Neural cell (in vitro differentiated cells): ENCODE results near the gene SP100.

Source experiments
- EP300 ChIP-seq: fragments of 450-650 bp; conservative IDR thresholded peaks from 2 replicates; pipeline ENCODE4 v1.6.1; 2014; ENCODE audit warnings: antibody characterized with exemption, mild to moderate bottlenecking, moderate library complexity; ENCODE audit not compliant: poor library complexity, severe bottlenecking
- EZH2 ChIP-seq: fragments of 200-600, 300-800 bp; shearing (Covaris generic), sonication (generic); IDR thresholded peaks from 2 replicates; pipeline ENCODE4 v1.6.1; 2014; ENCODE audit warnings: antibody characterized with exemption, low read length, borderline replicate concordance, mild to moderate bottlenecking; ENCODE audit not compliant: insufficient read depth, poor library complexity, severe bottlenecking
- SMC3 ChIP-seq: fragments of 450-650 bp; conservative IDR thresholded peaks from 2 replicates; pipeline ENCODE4 v1.6.1; 2014; ENCODE audit warnings: antibody characterized with exemption, mild to moderate bottlenecking, moderate library complexity; ENCODE audit not compliant: poor library complexity
- TF ChIP-seq, protein P1 (sequence below): IDR thresholded peaks from 2 replicates; pipeline ENCODE4 v1.6.1; 2012; ENCODE audit warnings: borderline replicate concordance

DNA sequence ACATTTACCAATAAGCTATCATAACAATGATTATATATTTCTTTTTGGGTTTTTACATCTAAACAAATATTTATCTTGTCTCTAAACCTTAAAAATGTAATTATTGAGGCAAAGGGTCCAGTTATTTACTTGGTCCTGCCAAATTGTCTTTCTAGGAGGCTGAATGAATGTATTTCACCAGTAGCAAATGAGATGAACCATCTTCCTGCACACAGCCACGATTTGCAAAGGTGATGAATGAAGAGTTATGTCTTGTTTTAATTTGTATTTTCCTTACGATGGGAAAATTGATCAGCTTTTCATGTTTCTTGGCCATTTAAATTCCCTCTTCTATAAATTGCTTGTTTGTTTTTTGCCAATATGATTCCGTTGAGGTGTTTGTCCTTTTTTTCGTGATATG, 1.4 kb downstream of the SP100 start:
- TF ChIP-seq SMC3 = no peak
- no peak for TF ChIP-seq EZH2
- no peak for TF ChIP-seq EP300
- TF ChIP-seq, protein P1, sequence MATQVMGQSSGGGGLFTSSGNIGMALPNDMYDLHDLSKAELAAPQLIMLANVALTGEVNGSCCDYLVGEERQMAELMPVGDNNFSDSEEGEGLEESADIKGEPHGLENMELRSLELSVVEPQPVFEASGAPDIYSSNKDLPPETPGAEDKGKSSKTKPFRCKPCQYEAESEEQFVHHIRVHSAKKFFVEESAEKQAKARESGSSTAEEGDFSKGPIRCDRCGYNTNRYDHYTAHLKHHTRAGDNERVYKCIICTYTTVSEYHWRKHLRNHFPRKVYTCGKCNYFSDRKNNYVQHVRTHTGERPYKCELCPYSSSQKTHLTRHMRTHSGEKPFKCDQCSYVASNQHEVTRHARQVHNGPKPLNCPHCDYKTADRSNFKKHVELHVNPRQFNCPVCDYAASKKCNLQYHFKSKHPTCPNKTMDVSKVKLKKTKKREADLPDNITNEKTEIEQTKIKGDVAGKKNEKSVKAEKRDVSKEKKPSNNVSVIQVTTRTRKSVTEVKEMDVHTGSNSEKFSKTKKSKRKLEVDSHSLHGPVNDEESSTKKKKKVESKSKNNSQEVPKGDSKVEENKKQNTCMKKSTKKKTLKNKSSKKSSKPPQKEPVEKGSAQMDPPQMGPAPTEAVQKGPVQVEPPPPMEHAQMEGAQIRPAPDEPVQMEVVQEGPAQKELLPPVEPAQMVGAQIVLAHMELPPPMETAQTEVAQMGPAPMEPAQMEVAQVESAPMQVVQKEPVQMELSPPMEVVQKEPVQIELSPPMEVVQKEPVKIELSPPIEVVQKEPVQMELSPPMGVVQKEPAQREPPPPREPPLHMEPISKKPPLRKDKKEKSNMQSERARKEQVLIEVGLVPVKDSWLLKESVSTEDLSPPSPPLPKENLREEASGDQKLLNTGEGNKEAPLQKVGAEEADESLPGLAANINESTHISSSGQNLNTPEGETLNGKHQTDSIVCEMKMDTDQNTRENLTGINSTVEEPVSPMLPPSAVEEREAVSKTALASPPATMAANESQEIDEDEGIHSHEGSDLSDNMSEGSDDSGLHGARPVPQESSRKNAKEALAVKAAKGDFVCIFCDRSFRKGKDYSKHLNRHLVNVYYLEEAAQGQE = no peak
